ENCODE measurements around the gene GGTLC1.

GGTLC1 gene

GRCh38 chr20:23963941-23964340 lies 24.6 kb downstream of the GGTLC1 start:
- DNase-seq (ENCODE audit: low spot score) = no peak

GRCh38 chr20:23962272-23962671 lies 26.3 kb downstream of the GGTLC1 start:
- no peak for DNase-seq (ENCODE audit: low spot score)

GRCh38 chr20:23959054-23959453 lies 29.5 kb downstream of the GGTLC1 start:
- DNase-seq (ENCODE audit: low spot score) = no peak

- no peak for DNase-seq (ENCODE audit: low spot score)
Observed at GRCh38 chr20:23955896-23956295, 32.7 kb downstream of the GGTLC1 start.

- no peak for DNase-seq (ENCODE audit: low spot score)
Observed at GRCh38 chr20:23954008-23954745, 34.4 kb downstream of the GGTLC1 start.

- DNase-seq (ENCODE audit: low spot score) = no peak
Observed at GRCh38 chr20:23946206-23946605, 42.4 kb downstream of the GGTLC1 start.

- DNase-seq (ENCODE audit: low spot score) = no peak
Observed at GRCh38 chr20:23943304-23943703, 45.3 kb downstream of the GGTLC1 start.

- DNase-seq (ENCODE audit: low spot score) = no peak
Observed at GRCh38 chr20:23939641-23940040, 48.9 kb downstream of the GGTLC1 start.

- no peak for DNase-seq (ENCODE audit: low spot score)
Observed at GRCh38 chr20:23939063-23939462, 49.5 kb downstream of the GGTLC1 start.

GRCh38 chr20:23938118-23938438 lies 50.5 kb downstream of the GGTLC1 start:
- no peak for DNase-seq (ENCODE audit: low spot score)

GRCh38 chr20:23937303-23938117 lies 51.1 kb downstream of the GGTLC1 start:
- DNase-seq (ENCODE audit: low spot score) = peak; percentile 26
